Activated T-cell treated with anti-CD3 and anti-CD28 coated beads, Interleukin-2, amount 50 U/mL, for 72 hours (primary cell): Measurements from ENCODE around the gene NAA38. TPM values are rescaled to one million over a fixed set of nuclear protein-coding genes. Genes with fewer than 3 reads are reported as not detected.
"Not testable (repeated sequence)": the region's sequence is repeated elsewhere in the genome, so short reads cannot be mapped to it uniquely, and the experiment has no call there.

Experiments
- ATAC-seq, 2 donors: fragments of 150-1000 bp; cut with Tn5 transposase; replicated peaks in 1 of 2; 2 replicates each; pipeline ENCODE4 v1.10.0; 2021; ENCODE audit warnings: moderate library complexity in 2 of 2, mild to moderate bottlenecking in 1 of 2
- DNase-seq, 2 donors: peaks; one replicate each; pipeline ENCODE4 v3.0.0; 2021 to 2022; ENCODE audit warnings: mixed read lengths in 1 of 2
- H3K27ac Mint-ChIP-seq: one replicate; pipeline ENCODE4 v1.8.0; 2022; ENCODE audit warnings: mild to moderate bottlenecking, moderate library complexity, mixed read lengths
- H3K27me3 Mint-ChIP-seq: one replicate; pipeline ENCODE4 v1.8.0; 2022; ENCODE audit warnings: low read depth, mixed read lengths
- H3K36me3 Mint-ChIP-seq, 2 donors: one replicate each; pipeline ENCODE4 v1.8.0; 2022; ENCODE audit warnings: mixed read lengths in 2 of 2, mild to moderate bottlenecking in 1 of 2; ENCODE audit not compliant: insufficient read depth in 2 of 2
- H3K4me1 Mint-ChIP-seq: one replicate; pipeline ENCODE4 v1.8.0; 2022; ENCODE audit warnings: low read depth, mixed read lengths
- H3K4me3 Mint-ChIP-seq, 2 donors: one replicate each; pipeline ENCODE4 v1.8.0; 2022; ENCODE audit warnings: mild to moderate bottlenecking in 2 of 2, mixed read lengths in 2 of 2, moderate library complexity in 2 of 2
- H3K9me3 Mint-ChIP-seq, 2 donors: one replicate each; pipeline ENCODE4 v1.8.0; 2022; ENCODE audit warnings: mixed read lengths in 2 of 2
- total RNA-seq, 2 donors: library from RNA; stranded (reverse); gene quantifications; one replicate each; pipeline ENCODE4 v1.2.3, GENCODE V29; 2022

Gene NAA38
- total RNA-seq, 2 donors from 2014 or later, result 42.7 to 43.5 TPM

DNA sequence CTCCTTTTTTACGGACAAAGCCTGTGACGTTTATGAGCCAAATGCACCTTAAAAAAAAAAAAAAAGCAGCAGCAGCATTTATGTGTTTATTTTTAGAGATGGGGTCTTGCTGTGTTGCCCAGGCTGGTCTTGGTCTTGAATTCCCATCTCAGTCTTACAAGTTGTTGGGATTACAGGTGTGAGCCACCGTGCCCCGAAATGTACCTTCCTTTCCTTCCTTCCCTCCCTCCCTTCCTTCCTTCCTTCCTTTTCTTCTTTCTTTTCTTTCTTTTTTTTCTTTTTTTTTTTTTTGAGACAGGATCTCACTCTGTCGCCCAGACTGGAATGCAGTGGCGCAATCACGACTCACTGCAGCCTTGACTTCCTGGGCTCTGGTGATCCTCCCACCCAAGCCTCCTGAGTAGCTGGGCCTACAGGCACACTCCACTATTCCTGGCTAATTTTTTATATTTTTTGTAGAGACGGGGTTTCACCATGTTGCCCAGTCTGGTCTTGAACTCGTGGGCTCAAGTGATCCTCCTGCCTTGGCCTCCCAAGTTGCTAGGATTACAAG is 47.5 kb downstream of the NAA38 start:
- not testable (repeated sequence) for H3K36me3 Mint-ChIP-seq, H3K4me3 Mint-ChIP-seq, ATAC-seq, DNase-seq, H3K27ac Mint-ChIP-seq, H3K4me1 Mint-ChIP-seq, H3K27me3 Mint-ChIP-seq, H3K9me3 Mint-ChIP-seq

DNA sequence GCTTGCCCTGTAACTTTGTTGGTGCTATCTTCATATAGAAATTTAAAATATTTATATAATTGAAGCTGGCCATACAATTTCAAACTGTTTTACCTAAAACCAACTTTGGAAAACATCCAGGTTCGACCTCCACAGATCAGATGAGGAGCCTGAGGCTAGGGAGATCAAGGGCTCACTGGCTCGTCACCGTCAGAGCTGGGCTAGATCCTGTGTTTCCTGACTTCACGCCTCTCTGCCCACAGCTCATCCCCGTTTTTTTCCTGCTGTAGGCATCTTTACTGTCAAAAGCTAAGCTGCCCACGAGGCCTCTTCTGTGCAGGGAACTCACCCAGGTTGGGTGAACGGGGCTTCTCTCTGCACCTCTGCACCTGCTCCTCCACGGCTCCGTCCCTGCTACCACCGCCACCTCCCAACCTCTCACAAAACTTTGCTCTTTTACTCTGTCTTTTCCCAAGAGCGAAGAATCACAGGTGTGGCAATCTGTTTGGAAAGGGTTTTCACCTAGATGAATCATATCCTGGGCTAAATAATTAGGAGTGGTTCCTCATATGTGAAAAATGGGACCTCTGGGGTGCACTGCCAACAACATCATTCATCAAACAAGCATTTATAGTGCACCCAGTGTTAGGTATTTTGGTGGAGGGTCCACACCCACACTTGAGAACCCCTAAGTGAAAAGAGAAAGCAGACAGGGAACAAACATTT is 48.1 kb downstream of the NAA38 start:
- no peaks in the 10 kb centered on the region for H3K36me3 Mint-ChIP-seq
- peaks cover 7% of the 10 kb centered on the region for H3K27me3 Mint-ChIP-seq
- no peak overlapping the region for H3K27ac Mint-ChIP-seq
- no peak overlapping the region for H3K4me3 Mint-ChIP-seq
- H3K9me3 Mint-ChIP-seq, result no peaks in the 10 kb centered on the region
- no peaks in the 10 kb centered on the region for H3K4me1 Mint-ChIP-seq
- ATAC-seq (no peak), DNase-seq (no peak)

DNA sequence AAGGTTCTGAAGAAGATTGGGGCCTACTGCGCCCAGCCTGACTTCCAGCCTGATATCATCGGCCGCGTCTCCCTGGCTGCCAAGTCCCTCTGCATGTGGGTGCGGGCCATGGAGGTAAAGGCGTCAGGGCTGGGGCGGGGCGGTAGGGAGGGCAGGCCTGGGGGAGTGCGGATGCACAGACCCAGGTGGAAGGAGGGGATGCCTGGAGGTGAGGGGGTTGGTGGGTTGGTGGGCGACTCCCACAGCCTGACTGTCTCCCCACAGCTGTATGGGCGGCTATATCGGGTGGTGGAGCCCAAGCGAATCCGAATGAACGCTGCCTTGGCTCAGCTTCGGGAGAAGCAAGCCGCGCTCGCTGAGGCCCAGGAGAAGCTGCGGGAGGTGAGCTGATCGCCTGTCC is 50.2 kb downstream of the NAA38 start:
- Mint-ChIP-seq H3K9me3 (no peaks in the 10 kb centered on the region), H3K36me3 (no peaks in the 10 kb centered on the region), H3K4me1 (no peaks in the 10 kb centered on the region), H3K27ac (no peak overlapping the region), H3K27me3 (peaks cover 11% of the 10 kb centered on the region), H3K4me3 (no peak overlapping the region)
- DNase-seq, result no peak
- ATAC-seq, result no peak

Other genes starting within 250 kb of the NAA38 start
- gene FXR2, start 242.7 kb downstream of the NAA38 start, total RNA-seq, result 10 to 100 TPM; 52.5 to 53.3 TPM
- gene SAT2, start 229.7 kb downstream of the NAA38 start, total RNA-seq, result 10 to 100 TPM; 47.6 to 48.9 TPM
- under 1 TPM in 1 of 2 donors, not detected in 1; 0.63 TPM for gene SHBG, start 227.4 kb downstream of the NAA38 start, total RNA-seq
- under 1 TPM in 1 of 2 donors, not detected in 1; 0.30 TPM for gene ATP1B2, start 206.6 kb downstream of the NAA38 start, total RNA-seq
- gene TP53, start 170.1 kb downstream of the NAA38 start, total RNA-seq, result 100 to 1,000 TPM; 183 to 189 TPM
- 10 to 100 TPM; 19.0 to 26.7 TPM for gene WRAP53, start 169.1 kb downstream of the NAA38 start, total RNA-seq
- gene EFNB3, start 152.4 kb downstream of the NAA38 start, total RNA-seq, result not detected
- gene DNAH2, start 139.8 kb downstream of the NAA38 start, total RNA-seq, result under 1 TPM; 0.05 to 0.07 TPM
- gene KDM6B, start 23.3 kb downstream of the NAA38 start, total RNA-seq, result 10 to 100 TPM; 73.7 to 83.5 TPM
- gene TMEM88, start 2.5 kb downstream of the NAA38 start, total RNA-seq, result 1 to 10 TPM; 5.2 to 5.3 TPM
- 10 to 100 TPM in 1 of 2 donors, 1 to 10 TPM in 1; 6.7 to 10.2 TPM for gene CYB5D1, start 444 bp upstream of the NAA38 start, total RNA-seq
- gene CHD3, start 31.2 kb upstream of the NAA38 start, total RNA-seq, result 100 to 1,000 TPM; 133 to 140 TPM
- gene RNF227, start 58.7 kb upstream of the NAA38 start, total RNA-seq, result 1 to 10 TPM; 2.5 to 3.7 TPM
- 10 to 100 TPM; 10.2 to 10.3 TPM for gene KCNAB3, start 72.3 kb upstream of the NAA38 start, total RNA-seq
- 100 to 1,000 TPM; 139 to 150 TPM for gene TRAPPC1, start 74.4 kb upstream of the NAA38 start, total RNA-seq
- 10 to 100 TPM; 61.0 to 62.6 TPM for gene CNTROB, start 74.6 kb upstream of the NAA38 start, total RNA-seq
- under 1 TPM in 1 of 2 donors, not detected in 1; 0.34 TPM for gene GUCY2D, start 145.1 kb upstream of the NAA38 start, total RNA-seq
- under 1 TPM; 0.14 TPM for gene ALOX15B, start 181.5 kb upstream of the NAA38 start, total RNA-seq
- 1 to 10 TPM; 1.3 to 4.1 TPM for gene ALOX12B, start 230.2 kb upstream of the NAA38 start, total RNA-seq